Mononuclear cell (primary cell): Measurements from ENCODE around the gene TMEM222. TPM values are rescaled to one million over a fixed set of nuclear protein-coding genes. Genes with fewer than 3 reads are reported as not detected.

Source experiments
- H3K27me3 ChIP-seq: 2 replicates; pipeline ENCODE4 v1.6.0; 2011; ENCODE audit warnings: low read length, control low read depth; ENCODE audit not compliant: insufficient read depth
- H3K4me1 ChIP-seq: 2 replicates; pipeline ENCODE4 v1.5.1; 2011; ENCODE audit warnings: mild to moderate bottlenecking, low read length, control low read depth; ENCODE audit not compliant: insufficient read depth
- H3K4me3 ChIP-seq: 2 replicates; pipeline ENCODE4 v1.5.1; 2011; ENCODE audit warnings: mild to moderate bottlenecking, low read length, moderate library complexity
- H3K9me3 ChIP-seq: 2 replicates; pipeline ENCODE4 v1.5.1; 2011; ENCODE audit warnings: low read depth, mild to moderate bottlenecking, control low read depth, low read length
- total RNA-seq: library from RNA; depleted of rRNA; stranded (reverse); fragments of >200 nt; gene quantifications from one replicate; pipeline ENCODE4 v1.2.3, GENCODE V29; 2012

Gene TMEM222
- total RNA-seq, 1 donor, result 17.0 TPM

GRCh38 chr1:27300341-27301051 is 21.5 kb upstream of the TMEM222 start:
- Histone ChIP-seq H3K4me1 (peaks cover 21% of the 10 kb centered on the region), H3K27me3 (no peaks in the 10 kb centered on the region), H3K9me3 (no peaks in the 10 kb centered on the region), H3K4me3 (no peak overlapping the region)

- Histone ChIP-seq H3K4me3 (no peak overlapping the region), H3K27me3 (no peaks in the 10 kb centered on the region), H3K4me1 (peaks cover 21% of the 10 kb centered on the region)
These were observed 20.9 kb upstream of the TMEM222 start for GRCh38 chr1:27301052-27301422.

GRCh38 chr1:27301582-27302199 is 20.3 kb upstream of the TMEM222 start:
- no peaks in the 10 kb centered on the region for H3K9me3 ChIP-seq
- no peaks in the 10 kb centered on the region for H3K27me3 ChIP-seq
- H3K4me1 ChIP-seq, result peaks cover 21% of the 10 kb centered on the region
- H3K4me3 ChIP-seq, result no peak overlapping the region

More at GRCh38 chr1:27301052-27301422, 20.9 kb upstream of the TMEM222 start:
- no peaks in the 10 kb centered on the region for H3K9me3 ChIP-seq

- Histone ChIP-seq H3K27me3 (no peaks in the 10 kb centered on the region), H3K4me3 (no peak overlapping the region), H3K9me3 (no peaks in the 10 kb centered on the region), H3K4me1 (peaks cover 21% of the 10 kb centered on the region)
These were observed 19.4 kb upstream of the TMEM222 start for GRCh38 chr1:27302612-27303011.

- no peaks in the 10 kb centered on the region for H3K27me3 ChIP-seq
- H3K9me3 ChIP-seq, result no peaks in the 10 kb centered on the region
- H3K4me1 ChIP-seq, result peaks cover 21% of the 10 kb centered on the region
- no peak overlapping the region for H3K4me3 ChIP-seq
These were observed 18.5 kb upstream of the TMEM222 start for GRCh38 chr1:27303509-27303908.

GRCh38 chr1:27306071-27306470 is 15.9 kb upstream of the TMEM222 start:
- H3K4me3 ChIP-seq, result no peak overlapping the region
- no peaks in the 10 kb centered on the region for H3K4me1 ChIP-seq
- no peaks in the 10 kb centered on the region for H3K27me3 ChIP-seq
- no peaks in the 10 kb centered on the region for H3K9me3 ChIP-seq

GRCh38 chr1:27306892-27307761 is 14.8 kb upstream of the TMEM222 start:
- no peaks in the 10 kb centered on the region for H3K9me3 ChIP-seq
- no peaks in the 10 kb centered on the region for H3K4me1 ChIP-seq
- no peaks in the 10 kb centered on the region for H3K27me3 ChIP-seq
- H3K4me3 ChIP-seq, result no peak overlapping the region

- Histone ChIP-seq H3K4me1 (no peaks in the 10 kb centered on the region), H3K4me3 (no peak overlapping the region), H3K9me3 (no peaks in the 10 kb centered on the region), H3K27me3 (no peaks in the 10 kb centered on the region)
These were observed 13.9 kb upstream of the TMEM222 start for GRCh38 chr1:27307874-27308598.

GRCh38 chr1:27314169-27314568 is 7.8 kb upstream of the TMEM222 start:
- Histone ChIP-seq H3K27me3 (no peaks in the 10 kb centered on the region), H3K4me3 (no peak overlapping the region), H3K9me3 (no peaks in the 10 kb centered on the region), H3K4me1 (no peaks in the 10 kb centered on the region)

GRCh38 chr1:27314737-27315136 is 7.2 kb upstream of the TMEM222 start:
- Histone ChIP-seq H3K9me3 (no peaks in the 10 kb centered on the region), H3K4me3 (no peak overlapping the region), H3K4me1 (no peaks in the 10 kb centered on the region), H3K27me3 (no peaks in the 10 kb centered on the region)

GRCh38 chr1:27316860-27317259 is 5.1 kb upstream of the TMEM222 start:
- no peaks in the 10 kb centered on the region for H3K27me3 ChIP-seq
- H3K4me3 ChIP-seq, result no peak overlapping the region
- H3K9me3 ChIP-seq, result no peaks in the 10 kb centered on the region
- H3K4me1 ChIP-seq, result peaks cover 4% of the 10 kb centered on the region

- Histone ChIP-seq H3K4me1 (peaks cover 11% of the 10 kb centered on the region), H3K27me3 (no peaks in the 10 kb centered on the region), H3K4me3 (no peak overlapping the region), H3K9me3 (no peaks in the 10 kb centered on the region)
These were observed 3.8 kb upstream of the TMEM222 start for GRCh38 chr1:27318136-27318535.

- Histone ChIP-seq H3K4me3 (no peak overlapping the region), H3K4me1 (peaks cover 16% of the 10 kb centered on the region), H3K27me3 (no peaks in the 10 kb centered on the region), H3K9me3 (no peaks in the 10 kb centered on the region)
These were observed 3.4 kb upstream of the TMEM222 start for GRCh38 chr1:27318596-27318995.

- H3K4me3 ChIP-seq, result peak overlapping the region; percentile 97
- H3K4me1 ChIP-seq, result peaks cover 32% of the 10 kb centered on the region
These were observed 742 bp downstream of the TMEM222 start for GRCh38 chr1:27322569-27323240.

More at GRCh38 chr1:27322569-27323240, 742 bp downstream of the TMEM222 start:
- Histone ChIP-seq H3K27me3 (no peaks in the 10 kb centered on the region), H3K9me3 (no peaks in the 10 kb centered on the region)
